GM12873 (cell line): ENCODE data around the gene METTL16.

Experiments used
- TF ChIP-seq, protein P1 (sequence below): IDR thresholded peaks from 2 replicates; pipeline ENCODE4 v1.5.1; 2012; ENCODE audit warnings: low read depth, mild to moderate bottlenecking, moderate library complexity, low read length, control low read depth; ENCODE audit not compliant: insufficient read depth; ENCODE audit errors: missing control alignments

The METTL16 gene

DNA sequence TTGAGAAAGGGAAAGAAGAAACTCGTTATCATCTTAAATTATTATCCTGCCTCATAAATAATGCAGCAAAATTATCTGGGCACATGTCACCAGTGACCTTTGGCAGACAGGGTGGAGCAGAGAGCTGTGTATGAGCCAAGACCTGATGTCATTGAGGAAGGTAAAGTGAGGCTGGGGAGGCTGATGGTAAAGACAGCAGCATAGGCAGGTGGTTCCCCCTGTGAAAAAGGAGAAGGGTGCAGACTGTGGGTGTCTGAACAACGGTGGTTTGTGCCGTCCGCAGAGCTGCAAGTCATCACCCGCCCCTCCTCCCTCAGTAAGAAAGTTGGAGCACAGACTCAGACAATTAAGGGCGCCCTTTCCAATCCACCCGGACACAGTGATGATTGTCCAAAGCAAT, 30.8 kb upstream of the METTL16 start:
- TF ChIP-seq, protein P1, sequence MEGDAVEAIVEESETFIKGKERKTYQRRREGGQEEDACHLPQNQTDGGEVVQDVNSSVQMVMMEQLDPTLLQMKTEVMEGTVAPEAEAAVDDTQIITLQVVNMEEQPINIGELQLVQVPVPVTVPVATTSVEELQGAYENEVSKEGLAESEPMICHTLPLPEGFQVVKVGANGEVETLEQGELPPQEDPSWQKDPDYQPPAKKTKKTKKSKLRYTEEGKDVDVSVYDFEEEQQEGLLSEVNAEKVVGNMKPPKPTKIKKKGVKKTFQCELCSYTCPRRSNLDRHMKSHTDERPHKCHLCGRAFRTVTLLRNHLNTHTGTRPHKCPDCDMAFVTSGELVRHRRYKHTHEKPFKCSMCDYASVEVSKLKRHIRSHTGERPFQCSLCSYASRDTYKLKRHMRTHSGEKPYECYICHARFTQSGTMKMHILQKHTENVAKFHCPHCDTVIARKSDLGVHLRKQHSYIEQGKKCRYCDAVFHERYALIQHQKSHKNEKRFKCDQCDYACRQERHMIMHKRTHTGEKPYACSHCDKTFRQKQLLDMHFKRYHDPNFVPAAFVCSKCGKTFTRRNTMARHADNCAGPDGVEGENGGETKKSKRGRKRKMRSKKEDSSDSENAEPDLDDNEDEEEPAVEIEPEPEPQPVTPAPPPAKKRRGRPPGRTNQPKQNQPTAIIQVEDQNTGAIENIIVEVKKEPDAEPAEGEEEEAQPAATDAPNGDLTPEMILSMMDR, result no peak

DNA sequence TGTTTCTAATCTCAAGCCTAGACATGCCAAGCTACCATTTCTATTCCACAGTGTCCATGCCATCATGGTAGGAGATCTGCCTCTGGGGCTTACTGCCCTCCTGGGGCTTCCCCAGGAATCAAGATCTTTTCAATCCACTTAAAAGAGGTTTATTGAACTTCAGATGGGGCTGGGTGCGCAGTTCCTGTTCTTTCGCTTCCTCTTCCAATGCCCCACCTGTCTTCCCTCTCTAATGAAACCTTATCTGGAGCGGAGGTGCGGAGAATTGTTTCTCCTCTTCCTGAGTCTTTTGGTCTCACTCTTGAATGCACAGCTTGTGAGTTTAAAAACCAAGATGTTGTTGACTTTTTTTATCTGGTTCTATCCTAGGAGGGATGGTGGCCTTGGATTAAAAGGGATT, 30.4 kb upstream of the METTL16 start:
- TF ChIP-seq, protein P1, result no peak

DNA sequence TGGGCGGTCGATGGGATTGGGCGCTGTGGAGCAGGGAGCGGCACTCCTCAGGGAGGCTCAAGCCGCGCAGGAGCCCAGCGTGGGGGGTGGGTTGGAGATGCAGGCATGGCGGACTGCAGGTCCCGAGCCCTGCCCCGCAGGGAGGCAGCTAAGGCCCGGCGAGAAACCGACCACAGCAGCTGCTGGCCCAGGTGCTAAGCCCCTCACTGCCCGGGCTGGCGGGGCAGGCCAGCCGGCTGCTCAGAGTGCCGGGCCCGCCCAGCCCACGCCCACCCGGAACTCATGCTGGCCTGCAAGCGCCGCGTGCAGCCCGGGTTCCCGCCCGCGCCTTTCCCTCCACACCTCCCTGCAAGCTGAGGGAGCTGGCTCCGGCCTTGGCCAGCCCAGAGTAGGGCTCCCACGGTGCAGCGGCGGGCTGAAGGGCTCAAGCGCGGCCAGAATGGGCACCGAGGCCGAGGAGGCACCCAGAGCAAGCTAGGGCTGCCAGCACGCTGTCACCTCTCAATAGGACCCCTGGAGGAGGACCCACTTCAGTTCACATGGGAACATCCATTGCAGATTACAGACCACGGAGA, 20.5 kb upstream of the METTL16 start:
- TF ChIP-seq, protein P1, result no peak

DNA sequence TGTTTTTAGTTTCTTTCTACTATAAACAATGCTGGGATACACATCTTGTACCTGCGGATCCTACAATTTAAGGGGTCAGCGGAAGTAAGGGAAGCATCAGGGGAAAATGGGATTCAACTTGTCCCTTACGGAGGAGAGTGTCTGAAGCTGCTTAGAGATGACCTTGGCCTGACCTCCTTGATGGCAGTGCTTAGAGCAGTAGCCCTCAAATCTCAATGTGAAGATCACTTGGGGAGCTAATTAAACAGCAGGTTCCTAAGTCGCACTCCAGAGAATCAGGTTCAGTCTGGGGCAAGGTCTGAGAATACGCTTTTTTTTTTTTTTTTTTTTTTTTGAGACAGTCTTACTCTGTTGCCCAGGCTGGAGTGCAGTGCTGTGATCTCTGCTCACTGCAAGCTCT, 9.6 kb upstream of the METTL16 start:
- TF ChIP-seq, protein P1, result no peak

DNA sequence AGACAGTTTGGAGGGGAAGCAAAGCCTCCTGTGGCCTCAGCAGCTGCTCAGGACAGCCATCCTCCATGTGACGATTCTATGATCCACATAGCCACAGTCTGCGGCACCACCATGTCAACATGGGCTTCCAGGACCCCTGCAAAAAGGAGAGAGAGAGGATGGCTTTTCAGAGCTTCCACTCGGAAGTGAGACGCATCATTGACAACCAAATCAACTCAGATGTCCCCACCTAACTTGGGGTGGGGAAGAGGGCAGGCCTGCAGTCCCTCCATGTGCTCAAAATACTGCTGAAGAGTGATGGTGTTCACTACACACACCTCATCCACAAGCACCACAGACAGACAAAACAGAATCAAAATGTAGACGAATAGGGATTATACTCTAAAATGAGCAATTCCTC, 5.9 kb upstream of the METTL16 start:
- TF ChIP-seq, protein P1, result no peak

DNA sequence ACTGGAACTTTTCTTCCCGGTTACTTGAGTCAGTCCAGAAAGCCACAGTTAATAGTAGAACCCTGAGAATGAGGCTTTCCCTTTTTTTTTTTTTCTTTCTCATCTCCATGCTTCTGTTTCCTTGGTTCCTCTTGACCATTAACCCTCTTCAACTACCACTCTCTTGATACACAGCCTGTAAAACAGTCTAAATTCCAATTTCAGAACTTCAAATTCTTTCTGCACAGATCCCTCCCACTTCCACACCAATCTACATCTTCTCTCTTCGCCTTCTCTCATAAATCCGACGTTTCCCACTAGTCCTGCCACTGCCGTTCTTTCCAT, 588 bp downstream of the METTL16 start:
- TF ChIP-seq, protein P1, result no peak

DNA sequence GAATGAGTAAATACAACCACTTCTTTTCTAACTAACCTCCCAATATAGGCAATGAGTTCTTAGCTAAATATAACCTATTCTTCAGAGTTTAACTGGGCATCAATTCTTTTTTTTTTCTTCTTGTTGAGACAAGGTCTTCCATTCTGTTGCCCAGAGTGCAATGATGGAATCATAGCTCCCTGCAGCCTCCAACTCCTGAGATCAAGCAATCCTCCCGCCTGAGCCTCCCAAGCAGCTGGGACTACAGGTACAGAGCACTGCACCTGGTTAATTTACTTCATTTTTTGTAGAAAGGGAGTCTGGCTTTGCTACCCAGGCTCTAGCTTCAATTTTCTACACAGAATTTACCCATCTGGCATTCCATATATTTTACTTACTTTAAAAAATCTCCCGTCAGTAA, 1.1 kb downstream of the METTL16 start:
- TF ChIP-seq, protein P1, result no peak

DNA sequence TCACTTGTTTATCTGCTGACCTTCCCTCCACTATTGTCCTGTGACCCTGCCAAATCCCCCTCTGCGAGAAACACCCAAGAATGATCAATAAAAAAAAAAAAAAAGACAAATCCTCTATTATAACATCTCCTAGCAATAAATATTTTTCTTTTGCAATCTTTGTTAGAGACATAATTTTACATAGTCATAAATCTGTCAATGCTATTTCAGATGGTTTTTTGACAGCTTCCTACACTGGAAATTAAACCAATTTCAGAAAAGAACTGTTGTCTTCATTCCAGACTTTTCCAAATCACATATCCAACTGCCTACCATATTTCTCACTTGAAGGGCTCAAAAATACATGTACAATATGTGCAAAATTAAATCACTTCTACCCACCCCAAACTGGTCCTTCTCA, 3.7 kb downstream of the METTL16 start:
- TF ChIP-seq, protein P1, result no peak
